ENCODE results near the gene ZNF311.

DNA sequence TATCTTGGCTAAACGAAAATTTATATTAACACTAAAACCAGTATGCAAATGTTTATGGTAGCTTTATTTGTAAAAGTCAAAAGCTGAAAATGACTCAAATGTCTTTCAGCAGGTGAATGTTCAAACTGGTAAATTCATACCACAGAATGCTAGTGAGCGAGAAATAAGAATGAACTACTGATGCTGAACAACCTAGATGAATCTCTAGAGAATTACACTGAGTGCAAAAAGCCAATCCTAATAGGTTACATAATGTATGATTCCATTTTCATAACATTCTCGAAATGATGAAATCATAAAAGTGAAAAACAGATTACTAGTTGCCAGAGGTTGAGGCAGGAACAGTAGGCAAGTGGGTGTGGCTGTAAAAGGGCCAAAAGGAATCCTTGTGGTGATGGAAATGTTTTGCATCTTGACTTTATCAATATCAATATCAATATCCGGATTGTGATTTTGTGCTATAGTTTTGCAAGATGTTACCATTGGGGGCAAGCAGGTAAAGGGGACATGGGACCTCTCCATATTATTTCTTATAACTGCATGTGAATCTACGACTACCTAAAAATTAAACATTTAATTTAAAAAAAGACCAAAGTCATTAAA lies 26.1 kb downstream of the ZNF311 start:
- TF ChIP-seq, protein P1, sequence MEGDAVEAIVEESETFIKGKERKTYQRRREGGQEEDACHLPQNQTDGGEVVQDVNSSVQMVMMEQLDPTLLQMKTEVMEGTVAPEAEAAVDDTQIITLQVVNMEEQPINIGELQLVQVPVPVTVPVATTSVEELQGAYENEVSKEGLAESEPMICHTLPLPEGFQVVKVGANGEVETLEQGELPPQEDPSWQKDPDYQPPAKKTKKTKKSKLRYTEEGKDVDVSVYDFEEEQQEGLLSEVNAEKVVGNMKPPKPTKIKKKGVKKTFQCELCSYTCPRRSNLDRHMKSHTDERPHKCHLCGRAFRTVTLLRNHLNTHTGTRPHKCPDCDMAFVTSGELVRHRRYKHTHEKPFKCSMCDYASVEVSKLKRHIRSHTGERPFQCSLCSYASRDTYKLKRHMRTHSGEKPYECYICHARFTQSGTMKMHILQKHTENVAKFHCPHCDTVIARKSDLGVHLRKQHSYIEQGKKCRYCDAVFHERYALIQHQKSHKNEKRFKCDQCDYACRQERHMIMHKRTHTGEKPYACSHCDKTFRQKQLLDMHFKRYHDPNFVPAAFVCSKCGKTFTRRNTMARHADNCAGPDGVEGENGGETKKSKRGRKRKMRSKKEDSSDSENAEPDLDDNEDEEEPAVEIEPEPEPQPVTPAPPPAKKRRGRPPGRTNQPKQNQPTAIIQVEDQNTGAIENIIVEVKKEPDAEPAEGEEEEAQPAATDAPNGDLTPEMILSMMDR (conservative IDR thresholded peaks at IDR 0.05; ENCODE audit: low read length) = no peak
- no peak for TF ChIP-seq EZH2phosphoT487 (IDR thresholded peaks at IDR 0.05; ENCODE audit: borderline replicate concordance)
